AG10803 (cell line): Measurements from ENCODE around the gene MXRA5.

Experiments used
- DNase-seq: peaks from one replicate; pipeline ENCODE4 v3.0.0; 2010; ENCODE audit warnings: low read depth
- H3K4me3 ChIP-seq: 2 replicates; pipeline ENCODE4 v1.5.1; 2011; ENCODE audit warnings: mild to moderate bottlenecking, low read length, control low read depth
- TF ChIP-seq, protein P1 (sequence below): conservative IDR thresholded peaks from 2 replicates; pipeline ENCODE4 v1.5.1; 2011; ENCODE audit warnings: mild to moderate bottlenecking, low read length, control low read depth, inconsistent platforms

The MXRA5 gene

DNA sequence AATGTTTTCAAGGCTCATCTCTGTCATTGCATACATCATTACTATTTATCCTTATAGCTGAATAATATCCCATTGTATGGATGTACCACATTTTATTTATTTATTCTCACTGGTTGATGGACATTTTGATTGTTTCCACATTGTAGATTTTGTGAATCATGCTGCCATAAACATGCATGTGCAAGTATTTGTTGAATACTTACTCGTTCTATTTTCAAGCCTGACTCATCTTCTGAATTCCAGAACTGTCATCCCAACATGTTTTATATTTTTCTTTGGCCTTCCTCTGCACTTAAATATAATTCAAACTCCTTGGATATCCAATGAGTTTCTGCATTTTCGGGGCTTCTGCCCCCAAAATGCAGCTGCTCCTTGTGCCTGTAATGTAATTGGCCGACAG is 77.6 kb downstream of the MXRA5 start:
- no peak overlapping the region for H3K4me3 ChIP-seq
- peak; percentile 75 for DNase-seq
- TF ChIP-seq, protein P1, sequence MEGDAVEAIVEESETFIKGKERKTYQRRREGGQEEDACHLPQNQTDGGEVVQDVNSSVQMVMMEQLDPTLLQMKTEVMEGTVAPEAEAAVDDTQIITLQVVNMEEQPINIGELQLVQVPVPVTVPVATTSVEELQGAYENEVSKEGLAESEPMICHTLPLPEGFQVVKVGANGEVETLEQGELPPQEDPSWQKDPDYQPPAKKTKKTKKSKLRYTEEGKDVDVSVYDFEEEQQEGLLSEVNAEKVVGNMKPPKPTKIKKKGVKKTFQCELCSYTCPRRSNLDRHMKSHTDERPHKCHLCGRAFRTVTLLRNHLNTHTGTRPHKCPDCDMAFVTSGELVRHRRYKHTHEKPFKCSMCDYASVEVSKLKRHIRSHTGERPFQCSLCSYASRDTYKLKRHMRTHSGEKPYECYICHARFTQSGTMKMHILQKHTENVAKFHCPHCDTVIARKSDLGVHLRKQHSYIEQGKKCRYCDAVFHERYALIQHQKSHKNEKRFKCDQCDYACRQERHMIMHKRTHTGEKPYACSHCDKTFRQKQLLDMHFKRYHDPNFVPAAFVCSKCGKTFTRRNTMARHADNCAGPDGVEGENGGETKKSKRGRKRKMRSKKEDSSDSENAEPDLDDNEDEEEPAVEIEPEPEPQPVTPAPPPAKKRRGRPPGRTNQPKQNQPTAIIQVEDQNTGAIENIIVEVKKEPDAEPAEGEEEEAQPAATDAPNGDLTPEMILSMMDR = no peak

DNA sequence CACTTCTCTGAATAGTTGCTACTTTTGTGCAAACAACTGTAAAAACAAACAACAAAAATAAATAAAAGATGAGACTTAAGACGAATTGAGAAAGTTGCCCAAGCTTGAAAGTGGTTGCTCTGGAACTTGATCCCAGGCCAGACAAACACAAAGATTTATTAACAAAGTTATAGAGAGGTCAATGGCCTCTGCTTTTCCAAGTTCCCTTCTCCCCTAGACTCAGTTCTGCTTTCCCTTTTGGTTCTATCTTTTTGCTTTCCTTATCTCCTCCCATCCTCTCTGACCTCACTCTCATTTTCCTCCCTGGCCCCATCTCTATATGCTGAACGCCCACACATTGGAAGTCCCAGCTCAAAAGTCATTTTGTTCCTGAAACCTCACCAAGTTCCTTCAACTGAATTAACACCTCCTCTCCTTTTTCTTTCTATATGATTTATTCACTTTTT is 82.7 kb downstream of the MXRA5 start:
- TF ChIP-seq, protein P1 = no peak
- DNase-seq = peak; percentile 38
- no peak overlapping the region for H3K4me3 ChIP-seq

DNA sequence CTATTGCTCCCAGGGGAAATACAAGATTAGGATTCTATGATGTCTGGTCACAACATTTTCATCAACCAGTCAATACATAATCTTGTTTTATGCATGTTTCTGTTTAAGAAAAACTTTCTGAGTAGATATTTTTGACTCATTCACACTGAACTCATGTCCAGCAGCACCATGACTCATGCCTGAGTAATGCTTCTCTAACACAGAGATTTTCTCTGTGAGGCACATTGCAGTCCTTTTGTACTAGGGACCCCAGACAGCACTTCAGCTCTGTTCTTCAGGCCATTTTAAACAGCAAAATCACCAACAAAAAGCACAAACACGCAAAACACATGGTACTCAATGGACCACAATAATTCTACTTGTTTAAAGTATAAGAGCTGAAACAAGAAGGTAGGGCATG is 83.6 kb downstream of the MXRA5 start:
- TF ChIP-seq, protein P1 = no peak
- peak; percentile 83 for DNase-seq
- no peak overlapping the region for H3K4me3 ChIP-seq
